Measurements from ENCODE around the gene KCTD16. TPM values are rescaled to one million over a fixed set of nuclear protein-coding genes. Genes with fewer than 3 reads are reported as not detected.
A peak's percentile ranks its signal among the peaks of the same experiment; 100 is the strongest.

The KCTD16 gene
- total RNA-seq, 1 experiment from 2014 or later, result 0.64 TPM

DNA sequence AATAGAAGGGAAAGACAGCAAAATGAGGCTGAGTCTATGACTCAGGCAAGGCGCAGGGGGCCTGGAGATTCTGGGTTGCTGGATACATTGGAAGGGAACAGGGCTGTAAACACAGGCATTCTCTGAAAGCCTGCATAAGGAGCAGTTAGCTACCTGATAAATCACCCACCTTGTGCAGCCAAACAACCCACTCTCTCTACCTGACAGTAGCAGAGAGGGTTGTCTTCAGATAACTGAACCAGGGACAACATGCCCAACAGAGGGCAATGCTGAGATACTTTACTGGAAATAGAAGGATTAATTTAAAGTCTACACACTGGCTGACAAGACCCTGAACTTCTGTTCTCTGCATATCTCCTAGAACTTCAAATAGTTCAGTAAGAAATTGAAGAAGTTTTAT is 161.6 kb downstream of the KCTD16 start:
- H4K20me1 ChIP-seq (ENCODE audit: insufficient read depth), result no peaks in the 10 kb centered on the region
- intact Hi-C loops (cut with micrococcal nuclease), result no loop called here
- H3K9me3 ChIP-seq (ENCODE audit: control insufficient read depth in 1 of 2, insufficient read depth in 1 of 2, low read depth in 1 of 2, low read length in 2 of 2), result no peaks in the 10 kb centered on the region
- H3K9ac ChIP-seq (ENCODE audit: low read length), result no peak overlapping the region
- TF ChIP-seq, protein P1, sequence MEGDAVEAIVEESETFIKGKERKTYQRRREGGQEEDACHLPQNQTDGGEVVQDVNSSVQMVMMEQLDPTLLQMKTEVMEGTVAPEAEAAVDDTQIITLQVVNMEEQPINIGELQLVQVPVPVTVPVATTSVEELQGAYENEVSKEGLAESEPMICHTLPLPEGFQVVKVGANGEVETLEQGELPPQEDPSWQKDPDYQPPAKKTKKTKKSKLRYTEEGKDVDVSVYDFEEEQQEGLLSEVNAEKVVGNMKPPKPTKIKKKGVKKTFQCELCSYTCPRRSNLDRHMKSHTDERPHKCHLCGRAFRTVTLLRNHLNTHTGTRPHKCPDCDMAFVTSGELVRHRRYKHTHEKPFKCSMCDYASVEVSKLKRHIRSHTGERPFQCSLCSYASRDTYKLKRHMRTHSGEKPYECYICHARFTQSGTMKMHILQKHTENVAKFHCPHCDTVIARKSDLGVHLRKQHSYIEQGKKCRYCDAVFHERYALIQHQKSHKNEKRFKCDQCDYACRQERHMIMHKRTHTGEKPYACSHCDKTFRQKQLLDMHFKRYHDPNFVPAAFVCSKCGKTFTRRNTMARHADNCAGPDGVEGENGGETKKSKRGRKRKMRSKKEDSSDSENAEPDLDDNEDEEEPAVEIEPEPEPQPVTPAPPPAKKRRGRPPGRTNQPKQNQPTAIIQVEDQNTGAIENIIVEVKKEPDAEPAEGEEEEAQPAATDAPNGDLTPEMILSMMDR (IDR thresholded peaks at IDR 0.05 in 2 of 3, conservative IDR thresholded peaks at IDR 0.05 in 1 of 3; ENCODE audit: borderline replicate concordance in 1 of 3, insufficient read depth in 1 of 3, low read depth in 2 of 3, low read length in 2 of 3), result peak in 2 of 3 experiments; percentile 26 to 33; a peak in 3 of 6 replicates
- TF ChIP-seq, protein P2, sequence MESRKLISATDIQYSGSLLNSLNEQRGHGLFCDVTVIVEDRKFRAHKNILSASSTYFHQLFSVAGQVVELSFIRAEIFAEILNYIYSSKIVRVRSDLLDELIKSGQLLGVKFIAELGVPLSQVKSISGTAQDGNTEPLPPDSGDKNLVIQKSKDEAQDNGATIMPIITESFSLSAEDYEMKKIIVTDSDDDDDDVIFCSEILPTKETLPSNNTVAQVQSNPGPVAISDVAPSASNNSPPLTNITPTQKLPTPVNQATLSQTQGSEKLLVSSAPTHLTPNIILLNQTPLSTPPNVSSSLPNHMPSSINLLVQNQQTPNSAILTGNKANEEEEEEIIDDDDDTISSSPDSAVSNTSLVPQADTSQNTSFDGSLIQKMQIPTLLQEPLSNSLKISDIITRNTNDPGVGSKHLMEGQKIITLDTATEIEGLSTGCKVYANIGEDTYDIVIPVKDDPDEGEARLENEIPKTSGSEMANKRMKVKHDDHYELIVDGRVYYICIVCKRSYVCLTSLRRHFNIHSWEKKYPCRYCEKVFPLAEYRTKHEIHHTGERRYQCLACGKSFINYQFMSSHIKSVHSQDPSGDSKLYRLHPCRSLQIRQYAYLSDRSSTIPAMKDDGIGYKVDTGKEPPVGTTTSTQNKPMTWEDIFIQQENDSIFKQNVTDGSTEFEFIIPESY (IDR thresholded peaks at IDR 0.05; ENCODE audit: extremely low read depth, insufficient replicate concordance, low read length), result no peak
- peak; percentile 23; the same call in 1 of the 2 replicates for TF ChIP-seq RAD21 (IDR thresholded peaks at IDR 0.05; ENCODE audit: low read depth)
- H3K4me2 ChIP-seq (ENCODE audit: low read length), result no peak overlapping the region
- ChIA-PET RAD21 (ENCODE audit: low non-redundant PET in 1 of 2, low total read pairs in 2 of 2, uncharacterized antibody in 2 of 2, unreplicated experiment in 2 of 2) (no interaction called here), CTCF (no interaction called here), POLR2A (no interaction called here)
- H2AFZ ChIP-seq (ENCODE audit: low read depth, low read length, poor library complexity, severe bottlenecking), result no peak overlapping the region
- ATAC-seq (0 out of 2 replicates have a peak, but pooled peaks have one; percentile 50), DNase-seq (ENCODE audit: low read depth, low spot score) (no peak)
- no TSS peak for BruUV-seq (replicated peaks)
- H3K9me2 ChIP-seq (ENCODE audit: insufficient read depth), result no peaks in the 10 kb centered on the region
- no peaks in the 10 kb centered on the region for H3K4me1 ChIP-seq (ENCODE audit: control insufficient read depth in 1 of 2, insufficient read depth in 2 of 2, low read length in 2 of 2)
- no peak overlapping the region for H3K27ac ChIP-seq (ENCODE audit: low read depth, low read length)
- H3K79me2 ChIP-seq (ENCODE audit: insufficient read depth, low read length), result no peaks in the 10 kb centered on the region
- H3K4me3 ChIP-seq (replicated peaks in 1 of 2; ENCODE audit: low read depth in 1 of 2, low read length in 2 of 2), result no peak overlapping the region
- no peaks in the 10 kb centered on the region for H3K36me3 ChIP-seq (ENCODE audit: control insufficient read depth in 1 of 2, insufficient read depth in 2 of 2, low read length in 2 of 2)
- H3K27me3 ChIP-seq (ENCODE audit: insufficient read depth, low read length), result peaks cover 15% of the 10 kb centered on the region; the same call in 1 of the 2 replicates

Measured in HCT116 (cell line).